SK-N-SH treated with all-trans-retinoic acid at 6 μM for 48 hours (cell line): ENCODE measurements around the gene STXBP3.

Experiments
- ARNTL ChIP-seq: fragments of 450-650 bp; formaldehyde crosslinking; IDR thresholded peaks from 2 replicates; pipeline ENCODE4 v1.5.0; 2020; ENCODE audit warnings: low read depth, mild to moderate bottlenecking, moderate library complexity, borderline replicate concordance
- ISL1 ChIP-seq: fragments of 250-450 bp; sonication (Bioruptor Pico); IDR thresholded peaks from 2 replicates; pipeline ENCODE4 v2.1.2; 2022; ENCODE audit warnings: mild to moderate bottlenecking, moderate library complexity
- OSR1 ChIP-seq: fragments of 250-450 bp; sonication (Bioruptor Pico); IDR thresholded peaks from 2 replicates; pipeline ENCODE4 v1.8.0; 2022; ENCODE audit warnings: moderate library complexity, mild to moderate bottlenecking, inconsistent platforms
- PPARA ChIP-seq: fragments of 250-450 bp; sonication (Bioruptor Pico); IDR thresholded peaks from 2 replicates; pipeline ENCODE4 v1.5.0; 2020; ENCODE audit warnings: mild to moderate bottlenecking, borderline replicate concordance
- RARB ChIP-seq: fragments of 250-450 bp; sonication (Bioruptor Pico); IDR thresholded peaks from 2 replicates; pipeline ENCODE4 v1.8.0; 2021; ENCODE audit warnings: mild to moderate bottlenecking, moderate library complexity
- SNAI2 ChIP-seq: fragments of 250-450 bp; sonication (Bioruptor Pico); IDR thresholded peaks from 2 replicates; pipeline ENCODE4 v1.5.0; 2020; ENCODE audit warnings: mild to moderate bottlenecking, moderate library complexity
- TF ChIP-seq, protein P1 (sequence below): fragments of 250-450 bp; sonication (Bioruptor Pico); IDR thresholded peaks from 2 replicates; pipeline ENCODE4 v1.8.0; 2020; ENCODE audit warnings: mild to moderate bottlenecking, moderate library complexity, borderline replicate concordance
- TF ChIP-seq, protein P2 (sequence below): fragments of 250-450 bp; sonication (Bioruptor Pico); IDR thresholded peaks from 2 replicates; pipeline ENCODE4 v1.8.0; 2021; ENCODE audit warnings: low read depth, mild to moderate bottlenecking, moderate library complexity, borderline replicate concordance
- TF ChIP-seq, protein P3 (sequence below): fragments of 250-450 bp; sonication (Bioruptor Pico); IDR thresholded peaks from 2 replicates; pipeline ENCODE4 v1.5.1; 2020; ENCODE audit warnings: low read depth, mild to moderate bottlenecking, moderate library complexity

DNA sequence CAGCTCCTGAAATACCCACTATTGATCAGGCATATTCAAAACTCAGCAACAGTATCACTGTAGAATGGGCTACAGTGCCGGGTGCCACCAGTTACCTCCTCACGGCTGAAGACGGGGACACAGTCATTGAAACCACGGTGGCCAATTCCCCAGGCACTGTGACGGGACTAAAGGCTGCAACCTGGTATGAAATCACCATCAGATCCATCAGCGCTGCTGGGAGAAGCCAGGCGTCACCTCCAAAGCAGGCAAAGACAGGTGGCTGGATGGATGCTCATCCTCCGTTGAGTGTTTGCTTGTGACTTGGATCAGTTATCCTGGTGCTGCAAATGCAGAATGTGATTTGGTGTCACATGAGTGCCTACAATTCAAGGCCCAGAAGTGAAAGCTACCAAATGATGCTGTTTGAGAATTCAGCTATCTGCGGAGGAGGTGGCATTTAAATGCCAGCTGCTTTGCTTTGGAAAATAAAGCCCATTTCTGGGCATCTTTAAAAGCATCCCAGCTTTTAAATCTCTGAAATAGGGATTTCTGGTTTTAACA, 28.6 kb upstream of the STXBP3 start:
- TF ChIP-seq RARB (CRISPR knock-in tag) (no peak), ISL1 (no peak), ARNTL (CRISPR knock-in tag) (no peak), OSR1 (CRISPR knock-in tag) (no peak), SNAI2 (CRISPR knock-in tag) (no peak), PPARA (no peak)
- TF ChIP-seq, protein P1, sequence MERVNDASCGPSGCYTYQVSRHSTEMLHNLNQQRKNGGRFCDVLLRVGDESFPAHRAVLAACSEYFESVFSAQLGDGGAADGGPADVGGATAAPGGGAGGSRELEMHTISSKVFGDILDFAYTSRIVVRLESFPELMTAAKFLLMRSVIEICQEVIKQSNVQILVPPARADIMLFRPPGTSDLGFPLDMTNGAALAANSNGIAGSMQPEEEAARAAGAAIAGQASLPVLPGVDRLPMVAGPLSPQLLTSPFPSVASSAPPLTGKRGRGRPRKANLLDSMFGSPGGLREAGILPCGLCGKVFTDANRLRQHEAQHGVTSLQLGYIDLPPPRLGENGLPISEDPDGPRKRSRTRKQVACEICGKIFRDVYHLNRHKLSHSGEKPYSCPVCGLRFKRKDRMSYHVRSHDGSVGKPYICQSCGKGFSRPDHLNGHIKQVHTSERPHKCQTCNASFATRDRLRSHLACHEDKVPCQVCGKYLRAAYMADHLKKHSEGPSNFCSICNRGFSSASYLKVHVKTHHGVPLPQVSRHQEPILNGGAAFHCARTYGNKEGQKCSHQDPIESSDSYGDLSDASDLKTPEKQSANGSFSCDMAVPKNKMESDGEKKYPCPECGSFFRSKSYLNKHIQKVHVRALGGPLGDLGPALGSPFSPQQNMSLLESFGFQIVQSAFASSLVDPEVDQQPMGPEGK (CRISPR knock-in tag) = no peak
- TF ChIP-seq, protein P2, sequence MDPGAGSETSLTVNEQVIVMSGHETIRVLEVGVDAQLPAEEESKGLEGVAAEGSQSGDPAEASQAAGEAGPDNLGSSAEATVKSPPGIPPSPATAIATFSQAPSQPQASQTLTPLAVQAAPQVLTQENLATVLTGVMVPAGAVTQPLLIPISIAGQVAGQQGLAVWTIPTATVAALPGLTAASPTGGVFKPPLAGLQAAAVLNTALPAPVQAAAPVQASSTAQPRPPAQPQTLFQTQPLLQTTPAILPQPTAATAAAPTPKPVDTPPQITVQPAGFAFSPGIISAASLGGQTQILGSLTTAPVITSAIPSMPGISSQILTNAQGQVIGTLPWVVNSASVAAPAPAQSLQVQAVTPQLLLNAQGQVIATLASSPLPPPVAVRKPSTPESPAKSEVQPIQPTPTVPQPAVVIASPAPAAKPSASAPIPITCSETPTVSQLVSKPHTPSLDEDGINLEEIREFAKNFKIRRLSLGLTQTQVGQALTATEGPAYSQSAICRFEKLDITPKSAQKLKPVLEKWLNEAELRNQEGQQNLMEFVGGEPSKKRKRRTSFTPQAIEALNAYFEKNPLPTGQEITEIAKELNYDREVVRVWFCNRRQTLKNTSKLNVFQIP (CRISPR knock-in tag) = no peak
- TF ChIP-seq, protein P3, sequence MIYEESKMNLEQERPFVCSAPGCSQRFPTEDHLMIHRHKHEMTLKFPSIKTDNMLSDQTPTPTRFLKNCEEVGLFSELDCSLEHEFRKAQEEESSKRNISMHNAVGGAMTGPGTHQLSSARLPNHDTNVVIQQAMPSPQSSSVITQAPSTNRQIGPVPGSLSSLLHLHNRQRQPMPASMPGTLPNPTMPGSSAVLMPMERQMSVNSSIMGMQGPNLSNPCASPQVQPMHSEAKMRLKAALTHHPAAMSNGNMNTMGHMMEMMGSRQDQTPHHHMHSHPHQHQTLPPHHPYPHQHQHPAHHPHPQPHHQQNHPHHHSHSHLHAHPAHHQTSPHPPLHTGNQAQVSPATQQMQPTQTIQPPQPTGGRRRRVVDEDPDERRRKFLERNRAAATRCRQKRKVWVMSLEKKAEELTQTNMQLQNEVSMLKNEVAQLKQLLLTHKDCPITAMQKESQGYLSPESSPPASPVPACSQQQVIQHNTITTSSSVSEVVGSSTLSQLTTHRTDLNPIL (CRISPR knock-in tag) = no peak
